ENCODE measurements around the gene TBC1D4.

DNA sequence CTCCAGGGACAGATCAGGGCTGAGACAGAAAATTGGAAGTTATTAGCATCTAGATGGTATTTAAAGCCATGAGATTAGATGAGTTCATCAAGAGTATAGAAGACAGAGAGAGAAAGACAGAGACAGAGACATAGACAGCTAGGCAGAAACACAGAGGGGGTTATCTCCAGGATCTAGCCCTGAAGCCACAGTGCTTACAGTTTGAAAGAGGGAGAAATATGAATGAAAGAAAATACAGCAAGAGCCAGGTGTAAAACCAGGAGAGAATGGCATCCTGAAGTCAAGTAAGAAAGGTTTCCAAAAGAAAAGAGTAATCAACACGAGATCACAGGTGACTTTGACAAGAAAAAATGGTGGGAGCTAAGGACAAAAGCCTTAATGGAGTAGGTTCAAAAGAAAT is 111.2 kb downstream of the TBC1D4 start:
- TF ChIP-seq EZH2 (IDR thresholded peaks at IDR 0.05; ENCODE audit: insufficient read depth, poor library complexity, severe bottlenecking) (no peak), EZH2phosphoT487 (IDR thresholded peaks at IDR 0.05; ENCODE audit: insufficient read depth, low read depth) (no peak)

All from GM23248 (cell line).